GM21423 (cell line): ENCODE data around the gene OLFM3.

Experiments
- ATAC-seq: cut with Tn5 transposase; IDR thresholded peaks from one replicate; pipeline ENCODE4 v1.9.1; 2021; ENCODE audit warnings: mild to moderate bottlenecking, moderate library complexity; ENCODE audit not compliant: unreplicated experiment

Gene OLFM3

GRCh38 chr1:101854271-101854670, 142.5 kb downstream of the OLFM3 start:
- no peak for ATAC-seq

GRCh38 chr1:101852936-101853335, 143.8 kb downstream of the OLFM3 start:
- ATAC-seq = no peak

- ATAC-seq = no peak
These were observed 147.4 kb downstream of the OLFM3 start for GRCh38 chr1:101849356-101849755.

GRCh38 chr1:101847626-101848025, 149.1 kb downstream of the OLFM3 start:
- ATAC-seq = no peak

GRCh38 chr1:101846820-101847219, 149.9 kb downstream of the OLFM3 start:
- ATAC-seq = no peak

GRCh38 chr1:101843160-101843559, 153.6 kb downstream of the OLFM3 start:
- ATAC-seq = no peak

- no peak for ATAC-seq
These were observed 154.9 kb downstream of the OLFM3 start for GRCh38 chr1:101841824-101842223.

GRCh38 chr1:101835988-101836387, 160.7 kb downstream of the OLFM3 start:
- ATAC-seq = no peak

GRCh38 chr1:101833312-101833711, 163.4 kb downstream of the OLFM3 start:
- ATAC-seq = no peak

- no peak for ATAC-seq
These were observed 170.3 kb downstream of the OLFM3 start for GRCh38 chr1:101826416-101826815.

GRCh38 chr1:101820071-101820470, 176.7 kb downstream of the OLFM3 start:
- ATAC-seq = no peak

GRCh38 chr1:101816262-101816661, 180.5 kb downstream of the OLFM3 start:
- ATAC-seq = no peak

- ATAC-seq = no peak
These were observed 198.3 kb downstream of the OLFM3 start for GRCh38 chr1:101798417-101798816.

- no peak for ATAC-seq
These were observed 199.0 kb downstream of the OLFM3 start for GRCh38 chr1:101797722-101798121.

- no peak for ATAC-seq
These were observed 215.4 kb downstream of the OLFM3 start for GRCh38 chr1:101781201-101781831.

- ATAC-seq = peak; percentile 70
These were observed 227.2 kb downstream of the OLFM3 start for GRCh38 chr1:101769520-101769919.

GRCh38 chr1:101757985-101758384, 238.7 kb downstream of the OLFM3 start:
- ATAC-seq = no peak

- ATAC-seq = no peak
These were observed 240.3 kb downstream of the OLFM3 start for GRCh38 chr1:101756411-101756810.
